ENCODE measurements around the gene IFITM10.

- no peak for TF ChIP-seq YY1 (IDR thresholded peaks at IDR 0.05; ENCODE audit: insufficient read depth, insufficient read length)
- no peak for TF ChIP-seq ZNF274 (IDR thresholded peaks at IDR 0.05; ENCODE audit: low read depth, low read length)
- TF ChIP-seq SUZ12 (IDR thresholded peaks at IDR 0.05; ENCODE audit: extremely low read depth, insufficient read depth, insufficient read length): no peak
These were observed 26.0 kb upstream of the IFITM10 start for GRCh38 chr11:1776331-1776851.
